Measurements from ENCODE around the gene PTPRCAP. TPM values are rescaled to one million over a fixed set of nuclear protein-coding genes. Genes with fewer than 3 reads are reported as not detected.

The PTPRCAP gene
- total RNA-seq, 1 experiment from 2014 or later: 0.37 TPM

DNA sequence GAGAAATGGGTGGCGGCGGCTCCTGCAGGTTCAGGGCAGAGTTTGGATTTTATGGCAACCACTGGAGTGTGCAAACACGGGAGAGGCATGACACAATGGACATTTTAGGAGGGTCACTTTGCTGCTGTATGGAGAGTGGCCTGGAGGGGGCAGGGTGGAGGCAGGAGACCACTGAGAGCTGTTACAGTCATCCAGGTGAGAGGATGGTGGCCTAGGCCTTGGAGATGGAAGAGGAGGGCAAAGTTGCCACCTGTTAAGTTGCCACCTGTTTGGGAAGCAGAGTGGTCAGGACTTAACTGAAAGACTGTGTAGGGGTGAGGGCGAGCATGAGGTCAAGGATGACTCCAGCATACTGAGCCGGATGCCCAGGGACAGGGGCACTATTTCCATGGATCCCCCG is 48.0 kb downstream of the PTPRCAP start:
- Histone ChIP-seq H3K27ac (no peak overlapping the region), H3K36me3 (peaks cover 23% of the 10 kb centered on the region), H3K4me1 (replicated peaks) (peaks cover 28% of the 10 kb centered on the region), H3K9me3 (replicated peaks) (no peaks in the 10 kb centered on the region), H3K4me3 (no peak overlapping the region), H3K27me3 (replicated peaks) (no peaks in the 10 kb centered on the region)
- DNase-seq (ENCODE audit: low read depth in 1 of 2, low spot score in 2 of 2): no peak

DNA sequence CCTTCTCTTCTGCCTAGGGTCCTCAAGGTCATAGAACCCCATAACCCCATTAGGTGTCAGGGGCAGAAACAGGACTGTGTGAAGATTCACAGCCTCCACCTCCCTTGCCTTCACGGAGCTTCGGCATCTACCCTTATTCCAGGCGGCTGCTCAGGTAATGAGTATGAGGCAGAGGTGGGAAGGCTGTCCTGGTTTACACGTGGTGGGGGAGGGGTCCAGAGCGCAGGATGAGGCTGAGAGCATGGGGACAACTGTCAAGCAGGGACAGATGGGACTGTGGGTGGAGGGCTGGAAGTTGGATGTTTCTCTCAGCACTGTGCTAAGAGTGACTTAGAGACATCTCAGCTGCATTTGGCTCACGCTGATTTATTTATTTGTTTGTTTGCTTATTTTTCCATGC is 50.0 kb downstream of the PTPRCAP start:
- Histone ChIP-seq H3K27ac (no peak overlapping the region), H3K4me1 (replicated peaks) (peaks cover 25% of the 10 kb centered on the region), H3K27me3 (replicated peaks) (no peaks in the 10 kb centered on the region), H3K4me3 (no peak overlapping the region), H3K36me3 (peaks cover 6% of the 10 kb centered on the region), H3K9me3 (replicated peaks) (no peaks in the 10 kb centered on the region)
- DNase-seq (ENCODE audit: low read depth in 1 of 2, low spot score in 2 of 2): no peak

GRCh38 chr11:67387069-67387468 is 50.4 kb downstream of the PTPRCAP start:
- no peak overlapping the region for H3K4me3 ChIP-seq
- H3K36me3 ChIP-seq: peaks cover 3% of the 10 kb centered on the region; the same call in 1 of the 2 replicates
- H3K4me1 ChIP-seq (replicated peaks): peaks cover 21% of the 10 kb centered on the region
- no peaks in the 10 kb centered on the region for H3K9me3 ChIP-seq (replicated peaks)
- no peak for DNase-seq (ENCODE audit: low read depth in 1 of 2, low spot score in 2 of 2)
- H3K27me3 ChIP-seq (replicated peaks): no peaks in the 10 kb centered on the region
- H3K27ac ChIP-seq: no peak overlapping the region

Other genes starting within 250 kb of the PTPRCAP start
- 96.2 and 138 TPM in 2 replicates for gene GRK2, start 171.2 kb downstream of the PTPRCAP start, total RNA-seq (2014; rRNA removed; shearing (Covaris generic))
- gene ANKRD13D, start 148.4 kb downstream of the PTPRCAP start, total RNA-seq (2014; rRNA removed; shearing (Covaris generic)): 40.2 and 61.7 TPM in 2 replicates
- gene SSH3, start 134.2 kb downstream of the PTPRCAP start, total RNA-seq (2014; rRNA removed; shearing (Covaris generic)): 13.4 and 17.5 TPM in 2 replicates
- gene POLD4, start 84.1 kb downstream of the PTPRCAP start, total RNA-seq (2014; rRNA removed; shearing (Covaris generic)): 81.8 and 125 TPM in 2 replicates
- 6.9 and 9.4 TPM in 2 replicates for gene CLCF1, start 64.1 kb downstream of the PTPRCAP start, total RNA-seq (2014; rRNA removed; shearing (Covaris generic))
- 13.8 and 25.1 TPM in 2 replicates for gene RAD9A, start 45.7 kb downstream of the PTPRCAP start, total RNA-seq (2014; rRNA removed; shearing (Covaris generic))
- 668 and 731 TPM in 2 replicates for gene PPP1CA, start 35.8 kb downstream of the PTPRCAP start, total RNA-seq (2014; rRNA removed; shearing (Covaris generic))
- not detected in 2 replicates for gene TBC1D10C, start 33.6 kb downstream of the PTPRCAP start, total RNA-seq (2014; rRNA removed; shearing (Covaris generic))
- gene CARNS1, start 22.0 kb downstream of the PTPRCAP start, total RNA-seq (2014; rRNA removed; shearing (Covaris generic)): not detected in 2 replicates
- 166 and 177 TPM in 2 replicates for gene RPS6KB2, start 9.2 kb downstream of the PTPRCAP start, total RNA-seq (2014; rRNA removed; shearing (Covaris generic))
- 123 and 181 TPM in 2 replicates for gene CORO1B, start 5.8 kb upstream of the PTPRCAP start, total RNA-seq (2014; rRNA removed; shearing (Covaris generic))
- not detected in 2 replicates for gene GPR152, start 15.0 kb upstream of the PTPRCAP start, total RNA-seq (2014; rRNA removed; shearing (Covaris generic))
- gene CABP4, start 17.7 kb upstream of the PTPRCAP start, total RNA-seq (2014; rRNA removed; shearing (Covaris generic)): not detected in 2 replicates
- gene TMEM134, start 31.6 kb upstream of the PTPRCAP start, total RNA-seq (2014; rRNA removed; shearing (Covaris generic)): 61.1 and 105 TPM in 2 replicates
- gene AIP, start 45.3 kb upstream of the PTPRCAP start, total RNA-seq (2014; rRNA removed; shearing (Covaris generic)): 184 and 185 TPM in 2 replicates
- 11.5 and 18.7 TPM in 2 replicates for gene PITPNM1, start 67.7 kb upstream of the PTPRCAP start, total RNA-seq (2014; rRNA removed; shearing (Covaris generic))
- 61.9 and 82.4 TPM in 2 replicates for gene CDK2AP2, start 70.5 kb upstream of the PTPRCAP start, total RNA-seq (2014; rRNA removed; shearing (Covaris generic))
- not detected in 2 replicates for gene CABP2, start 85.8 kb upstream of the PTPRCAP start, total RNA-seq (2014; rRNA removed; shearing (Covaris generic))
- gene GSTP1, start 146.1 kb upstream of the PTPRCAP start, total RNA-seq (2014; rRNA removed; shearing (Covaris generic)): 2,425 and 2,720 TPM in 2 replicates
- 308 and 343 TPM in 2 replicates for gene NDUFV1, start 169.3 kb upstream of the PTPRCAP start, total RNA-seq (2014; rRNA removed; shearing (Covaris generic))
- gene NUDT8, start 192.3 kb upstream of the PTPRCAP start, total RNA-seq (2014; rRNA removed; shearing (Covaris generic)): 7.4 and 14.0 TPM in 2 replicates
- gene TBX10, start 202.1 kb upstream of the PTPRCAP start, total RNA-seq (2014; rRNA removed; shearing (Covaris generic)): not detected in 2 replicates
- not detected in 2 replicates for gene ACY3, start 213.0 kb upstream of the PTPRCAP start, total RNA-seq (2014; rRNA removed; shearing (Covaris generic))
- gene ALDH3B2, start 236.9 kb upstream of the PTPRCAP start, total RNA-seq (2014; rRNA removed; shearing (Covaris generic)): not detected in 2 replicates

Measured in SJSA1 (cell line).